ENCODE data around the gene ZNF444.
"Not testable (repeated sequence)": the region's sequence is repeated elsewhere in the genome, so short reads cannot be mapped to it uniquely, and the experiment has no call there.

The ZNF444 gene

DNA sequence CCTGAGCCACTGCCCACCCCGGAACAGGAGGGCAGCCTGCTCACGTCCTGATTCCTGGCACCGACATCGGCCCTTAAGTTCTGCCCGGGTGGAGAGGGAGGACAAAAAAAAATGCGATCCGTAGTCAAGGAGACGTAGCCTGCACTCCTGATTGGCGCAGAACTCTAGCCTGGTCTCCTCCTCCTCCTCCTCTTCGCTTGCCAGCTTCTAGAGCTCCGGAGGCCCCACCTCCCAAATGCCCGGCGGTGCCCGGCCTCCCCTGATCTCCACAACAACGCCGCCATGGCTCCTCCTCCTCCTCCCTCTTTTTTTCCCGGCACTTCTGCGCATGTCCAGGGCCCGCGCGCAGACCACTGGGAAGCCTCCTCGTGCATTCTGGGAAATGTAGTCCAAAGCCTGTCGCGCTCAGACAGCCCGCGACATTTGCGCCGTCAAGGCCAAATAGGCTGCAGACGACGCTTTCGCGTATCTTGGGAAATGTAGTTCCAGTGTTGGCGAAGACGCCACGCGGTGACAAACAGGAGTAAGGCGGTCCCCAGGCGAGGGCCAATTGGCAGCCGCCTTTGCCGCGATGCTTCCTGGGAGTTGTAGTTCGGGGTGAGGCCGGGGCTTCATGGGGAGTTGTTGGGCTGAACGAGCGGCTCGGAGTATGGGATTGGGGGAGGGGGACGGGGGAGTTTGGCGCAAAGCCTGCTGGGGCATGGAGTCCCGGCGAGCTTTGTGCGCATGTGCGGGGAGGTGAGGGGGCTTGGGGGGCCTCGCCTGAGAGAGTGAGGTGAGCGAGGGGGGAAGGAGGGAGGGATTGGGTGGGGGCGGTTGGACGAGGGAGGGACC lies at the start of gene ZNF444:
Gene ZNF444 (plus strand): TSS at position 705 of the 834 bp plus-strand sequence. CDS start 5,625 bp downstream, outside the sequence.
- peak; percentile 98 to 99 for DNase-seq

DNA sequence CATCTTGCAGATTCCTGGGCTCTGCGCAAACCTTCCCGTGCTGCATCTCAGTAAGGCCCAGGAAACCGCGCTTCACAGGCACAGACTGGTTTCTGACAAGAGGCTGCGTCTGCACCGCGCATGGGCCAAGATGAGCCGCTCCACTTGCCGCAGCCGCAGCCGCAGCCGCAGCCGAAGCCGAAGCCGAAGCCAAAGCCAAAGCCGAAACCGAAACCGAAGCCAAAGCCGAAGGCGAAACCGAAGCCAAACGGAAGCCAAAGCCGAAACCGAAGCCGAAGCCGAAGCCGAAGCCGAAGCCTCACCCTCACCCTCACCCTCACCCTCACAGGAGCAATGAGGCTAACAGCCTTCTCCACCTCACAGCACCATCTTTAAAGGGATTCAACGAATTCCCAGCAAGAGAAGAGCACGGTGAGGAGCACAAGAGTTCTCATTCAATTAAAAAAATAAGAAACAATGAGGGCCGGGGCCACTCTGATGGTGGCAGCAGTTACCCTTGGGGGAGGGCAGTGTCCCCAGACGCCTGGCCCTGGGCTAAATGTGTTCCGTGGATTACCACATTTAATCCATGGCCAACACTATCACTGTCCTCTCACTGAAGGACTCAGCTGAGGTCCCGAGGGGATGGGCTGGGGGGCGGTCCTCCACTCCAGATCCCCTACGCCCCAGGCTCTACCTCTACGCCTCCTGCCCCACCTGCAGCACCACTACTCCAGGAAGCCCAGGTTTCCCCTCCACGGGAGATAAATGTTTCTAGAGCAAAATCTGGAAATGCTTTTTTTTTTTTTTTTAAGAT lies 49.1 kb upstream of the ZNF444 start:
- DNase-seq, result no peak

DNA sequence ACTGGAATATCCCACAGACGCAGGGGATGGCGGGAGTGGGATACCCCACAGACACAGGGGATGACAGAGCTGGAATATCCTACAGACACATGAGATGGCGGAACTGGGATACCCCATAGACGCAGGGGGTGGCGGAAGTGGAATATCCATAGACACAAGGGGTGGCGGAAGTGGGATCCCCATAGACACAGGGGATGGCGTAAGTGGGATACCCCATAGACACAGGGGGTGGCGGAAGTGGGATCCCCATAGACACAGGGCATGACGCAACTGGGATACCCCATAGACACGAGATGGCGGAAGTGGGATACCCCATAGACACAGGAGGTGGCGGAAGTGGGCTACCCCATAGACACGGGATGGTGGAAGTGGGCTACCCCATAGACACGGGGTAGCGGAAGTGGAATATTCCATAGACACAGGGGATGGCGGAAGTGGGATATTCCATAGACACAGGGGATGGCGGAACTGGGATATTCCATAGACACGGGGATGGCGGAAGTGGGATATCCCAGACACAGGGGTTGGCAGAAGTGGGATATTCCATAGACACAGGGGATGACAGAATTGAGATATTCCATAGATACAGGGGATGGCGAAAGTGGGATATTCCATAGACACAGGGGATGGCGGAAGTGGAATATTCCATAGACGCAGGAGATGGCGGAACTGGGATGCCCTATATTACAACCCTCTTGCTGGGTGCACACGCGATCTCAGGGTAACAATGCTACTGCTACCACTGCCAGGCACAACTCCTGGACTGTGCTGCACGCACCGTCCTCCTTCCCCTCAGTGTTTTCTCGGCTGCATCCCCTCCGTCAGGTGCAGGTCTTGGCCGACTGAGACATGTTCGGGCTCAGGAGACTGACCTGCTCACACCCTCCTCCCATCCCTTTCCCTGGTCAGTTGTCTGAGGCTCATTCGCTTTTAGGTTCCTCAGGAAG lies 48.1 kb upstream of the ZNF444 start:
- no peak for DNase-seq

DNA sequence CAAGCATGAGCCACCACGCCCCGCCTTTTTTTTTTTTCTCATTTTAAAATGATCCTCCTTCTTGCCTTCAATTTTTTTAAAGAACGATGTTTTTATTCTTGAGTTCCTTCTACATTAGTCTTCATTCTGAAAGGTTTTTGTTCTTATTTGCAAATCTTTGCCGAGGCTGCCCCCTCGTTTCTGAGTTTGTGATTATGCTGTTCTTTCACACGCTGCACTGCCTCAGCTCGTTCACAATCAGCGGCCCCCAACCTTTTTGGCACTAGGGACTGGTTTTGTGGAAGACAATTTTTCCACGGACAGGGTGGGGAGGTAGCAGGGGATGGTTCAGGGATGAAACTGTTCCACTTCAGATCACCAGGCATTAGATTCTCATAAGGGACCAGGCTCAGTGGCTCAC lies 46.6 kb upstream of the ZNF444 start:
- no peak for DNase-seq

DNA sequence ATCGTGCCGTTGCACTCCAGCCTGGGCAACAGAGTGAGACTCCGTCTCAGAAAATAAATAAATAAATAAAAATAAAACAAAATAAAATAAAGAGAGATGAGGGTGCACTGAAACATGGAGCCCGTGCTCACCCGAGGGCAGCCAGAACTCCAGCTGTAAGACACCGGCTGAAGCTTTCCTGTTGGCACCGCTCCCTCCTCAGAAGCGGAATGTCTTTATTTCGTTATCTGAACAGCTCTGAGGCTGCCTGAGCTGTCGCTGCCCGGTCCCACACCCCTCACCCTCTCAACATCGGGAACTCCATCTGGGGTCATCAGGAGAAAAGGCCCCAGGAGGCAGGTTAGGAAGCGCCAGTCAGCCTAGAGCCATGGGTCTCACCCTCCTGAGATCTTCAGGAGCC lies 44.4 kb upstream of the ZNF444 start:
- no peak for DNase-seq

DNA sequence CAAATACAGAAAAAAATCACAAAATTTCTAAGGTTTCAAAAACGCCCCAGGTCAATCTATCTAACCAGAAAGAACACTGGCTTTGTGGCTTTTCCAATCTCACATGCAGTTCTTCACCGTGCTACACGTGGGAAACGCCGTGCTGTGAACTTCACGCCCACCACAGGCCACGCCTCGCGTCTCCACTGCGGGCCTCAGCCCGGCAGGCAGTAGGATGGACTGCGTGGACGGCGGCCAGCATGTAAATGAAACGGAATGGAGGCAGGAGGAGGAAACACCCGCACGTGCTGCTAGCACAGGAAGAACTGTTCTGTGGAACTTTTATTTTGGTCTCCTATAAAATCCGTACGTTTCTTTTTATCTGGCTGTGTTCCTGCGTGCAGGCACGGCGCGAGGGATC lies 43.8 kb upstream of the ZNF444 start:
- DNase-seq, result no peak

DNA sequence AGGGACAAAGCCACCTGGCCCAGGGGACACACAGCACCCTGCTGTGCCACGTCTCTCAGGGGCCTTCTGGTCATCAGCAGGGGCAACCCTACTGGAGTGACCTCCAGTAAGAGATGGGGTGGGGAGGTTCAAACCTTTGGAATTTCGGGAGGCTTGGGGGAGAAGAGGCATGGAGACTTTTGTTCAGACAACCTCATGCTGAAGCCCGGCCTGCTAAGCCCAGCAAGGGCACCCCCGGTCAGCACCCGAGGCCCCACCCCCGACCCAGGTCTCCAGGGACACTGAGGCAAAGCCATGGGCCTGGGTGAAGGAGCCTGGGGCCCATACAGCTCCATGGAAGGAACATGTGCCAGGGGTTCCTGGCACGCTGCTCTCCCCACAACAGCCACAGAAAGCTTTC lies 43.3 kb upstream of the ZNF444 start:
- no peak for DNase-seq

GRCh38 chr19:56098237-56098636 lies 42.9 kb upstream of the ZNF444 start:
- DNase-seq, result not testable (repeated sequence)

DNA sequence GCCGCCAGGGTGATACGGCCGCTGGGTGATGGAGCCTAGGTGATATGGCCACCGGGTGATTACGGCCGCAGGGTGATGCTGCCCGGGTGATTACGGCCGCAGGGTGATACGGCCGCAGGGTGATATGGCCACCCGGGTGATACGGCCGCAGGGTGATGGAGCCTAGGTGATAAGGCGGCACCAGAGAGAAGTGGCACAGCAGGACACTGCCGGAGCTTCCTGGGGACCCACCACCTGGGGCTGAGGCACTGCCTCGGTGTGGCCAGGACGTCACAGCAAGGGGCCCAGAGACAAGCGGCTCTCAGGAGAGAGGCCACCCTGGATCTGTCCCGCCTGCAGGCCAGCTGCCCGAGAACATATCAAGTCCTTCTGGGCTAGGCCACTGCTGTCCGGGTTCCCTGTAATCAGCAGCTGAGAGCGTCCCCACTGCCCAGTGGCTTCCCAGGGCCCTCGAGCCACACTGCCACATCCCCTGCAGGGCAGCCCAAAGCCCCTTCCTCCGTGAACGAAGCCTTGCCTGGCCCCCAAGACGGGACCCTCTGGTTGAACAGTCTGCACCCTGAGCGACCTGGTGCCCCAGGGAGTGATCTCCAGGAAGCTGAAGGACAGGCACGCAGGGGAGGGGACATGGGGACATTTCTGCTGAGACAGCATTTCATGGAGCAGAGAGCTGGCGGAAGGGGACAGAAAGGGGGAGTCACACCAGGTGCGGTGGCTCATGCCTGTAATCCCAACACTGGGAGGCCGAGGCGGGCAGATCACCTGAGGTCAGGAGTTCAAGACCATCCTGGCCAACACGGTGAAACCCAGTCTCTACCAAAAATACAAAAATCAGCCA lies 42.1 kb upstream of the ZNF444 start:
- no peak for DNase-seq

DNA sequence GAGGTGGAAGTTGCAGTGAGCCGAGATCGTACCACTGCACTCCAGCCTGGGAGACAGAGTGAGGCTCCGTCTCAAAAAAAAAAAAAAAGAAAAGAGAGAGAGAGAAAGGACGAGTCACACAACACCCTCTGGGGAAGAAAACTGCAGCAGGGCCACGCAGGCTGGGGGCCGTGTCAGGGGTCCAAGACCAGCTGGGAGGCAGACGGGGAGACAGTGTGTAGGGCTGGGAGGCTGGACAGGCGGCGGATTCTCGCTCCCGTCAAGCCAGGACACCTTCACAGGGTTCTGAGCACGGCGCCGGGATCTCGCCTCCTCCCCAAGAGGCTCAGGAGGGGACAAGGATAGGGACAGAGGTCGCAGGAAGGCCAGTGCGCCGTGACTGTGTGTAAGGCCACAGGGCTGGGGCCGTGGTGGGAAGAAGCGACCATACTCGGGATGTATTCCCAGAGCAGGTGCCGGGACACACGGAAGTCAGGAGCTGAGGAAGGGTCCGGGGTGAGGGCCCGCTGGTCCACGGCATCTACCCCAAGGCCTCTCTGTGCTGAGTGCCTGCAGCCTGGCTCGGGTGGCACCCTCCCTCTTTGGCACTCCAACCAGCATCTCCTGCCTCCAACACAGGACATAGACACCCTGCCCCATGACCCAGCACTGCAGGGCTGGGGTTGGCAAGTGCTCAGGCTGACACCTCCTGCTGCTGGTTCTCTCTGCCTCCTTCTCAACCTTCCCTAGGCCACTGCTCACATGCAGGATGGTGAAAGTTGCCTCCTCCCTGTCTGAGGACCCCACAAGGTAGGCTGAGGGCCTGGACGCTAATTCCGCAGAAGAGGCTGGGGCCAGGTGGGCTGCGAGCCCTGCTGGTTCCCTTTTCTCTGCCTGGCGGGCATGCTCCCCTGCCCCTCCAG lies 41.2 kb upstream of the ZNF444 start:
- DNase-seq, result no peak

DNA sequence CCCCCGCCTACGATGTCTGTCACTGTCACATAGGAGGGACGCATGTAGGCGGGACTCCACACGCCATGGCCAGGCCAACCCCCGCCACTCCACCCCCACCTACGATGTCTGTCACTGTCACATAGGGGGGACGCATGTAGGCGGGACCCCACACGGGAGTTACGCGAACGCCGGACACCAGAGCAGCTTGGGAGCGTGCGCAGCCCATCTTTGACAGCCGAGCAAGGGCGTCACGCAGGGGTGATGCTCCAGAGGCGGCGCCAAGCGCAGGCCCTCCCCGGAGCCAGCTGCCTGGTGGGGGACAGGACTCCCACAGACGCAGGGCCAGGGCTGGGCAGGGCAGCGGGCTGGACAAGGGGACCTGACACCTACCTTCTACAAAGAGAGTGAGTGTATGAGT lies 40.0 kb upstream of the ZNF444 start:
- no peak for DNase-seq

- no peak for DNase-seq
These were observed 39.1 kb upstream of the ZNF444 start for GRCh38 chr19:56101746-56102535.

GRCh38 chr19:56103027-56103614 lies 38.0 kb upstream of the ZNF444 start:
- DNase-seq, result no peak

DNA sequence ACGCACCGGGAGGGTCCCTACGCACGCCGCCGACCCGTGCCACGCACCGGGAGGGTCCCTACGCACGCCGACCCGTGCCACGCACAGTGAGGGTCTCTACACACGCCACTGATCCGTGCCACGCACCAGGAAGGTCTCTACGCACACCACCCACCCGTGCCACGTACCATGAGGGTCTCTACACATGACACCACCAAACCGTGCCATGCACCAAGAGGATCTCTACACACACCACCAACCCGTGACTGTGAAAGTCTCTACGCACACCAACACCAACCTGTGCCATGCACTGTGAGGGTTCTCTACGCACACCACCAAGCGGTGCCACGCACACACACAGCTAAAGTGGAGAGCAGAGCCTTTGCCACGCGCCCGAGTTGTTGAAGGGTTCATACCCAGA lies 36.7 kb upstream of the ZNF444 start:
- no peak for DNase-seq

DNA sequence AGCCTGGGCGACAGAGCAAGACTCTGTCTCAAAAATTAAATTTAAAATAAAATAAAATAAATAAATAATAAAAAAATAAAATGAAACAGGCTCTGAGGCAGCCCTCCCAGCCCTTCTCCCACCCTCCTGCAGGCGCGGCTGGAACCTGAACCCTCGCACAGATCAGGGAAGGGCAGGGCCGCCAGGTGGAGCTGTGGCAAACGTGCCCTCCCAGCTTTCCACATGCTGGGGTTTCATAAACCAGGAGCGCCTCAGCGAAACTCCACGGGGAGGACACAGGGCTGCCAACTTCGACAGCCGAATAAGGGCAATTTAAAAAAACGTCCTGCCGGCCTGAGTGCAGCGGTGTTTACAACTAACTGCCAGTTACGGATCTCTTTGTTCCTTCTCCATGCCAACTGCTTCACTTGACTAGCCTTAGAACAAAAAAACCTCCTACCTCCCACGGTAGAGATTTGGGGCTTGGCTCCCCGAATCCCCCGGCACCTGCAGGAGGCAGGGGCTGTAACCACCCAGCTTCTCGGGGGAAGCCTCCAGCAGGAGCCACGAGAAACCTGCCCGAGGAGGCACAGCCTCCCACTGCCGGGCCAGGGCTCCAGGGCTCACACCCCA lies 35.9 kb upstream of the ZNF444 start:
- DNase-seq, result peak; percentile 51 to 59

DNA sequence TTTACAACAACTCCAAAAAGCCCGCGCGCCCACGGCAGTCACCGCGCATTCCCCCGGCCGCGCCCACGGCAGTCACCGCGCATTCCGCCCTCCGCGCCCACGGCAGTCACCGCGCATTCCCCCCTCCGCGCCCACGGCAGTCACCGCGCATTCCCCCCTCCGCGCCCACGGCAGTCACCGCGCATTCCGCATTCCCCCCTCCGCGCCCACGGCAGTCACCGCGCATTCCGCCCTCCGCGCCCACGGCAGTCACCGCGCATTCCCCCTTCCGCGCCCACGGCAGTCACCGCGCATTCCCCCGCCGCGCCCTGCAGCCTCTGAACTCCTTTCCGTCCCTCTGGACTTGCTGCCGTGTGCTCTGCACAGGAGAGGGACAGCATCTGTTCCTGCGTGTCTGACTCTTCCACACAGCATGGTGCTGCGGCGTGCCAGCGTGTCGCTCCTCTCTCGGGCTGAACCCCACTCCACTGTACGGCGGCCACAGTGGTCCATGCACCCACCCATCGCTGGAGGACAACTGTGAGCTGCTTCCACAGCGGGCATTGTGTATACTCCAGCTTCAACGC lies 35.2 kb upstream of the ZNF444 start:
- DNase-seq, result not testable (repeated sequence)

DNA sequence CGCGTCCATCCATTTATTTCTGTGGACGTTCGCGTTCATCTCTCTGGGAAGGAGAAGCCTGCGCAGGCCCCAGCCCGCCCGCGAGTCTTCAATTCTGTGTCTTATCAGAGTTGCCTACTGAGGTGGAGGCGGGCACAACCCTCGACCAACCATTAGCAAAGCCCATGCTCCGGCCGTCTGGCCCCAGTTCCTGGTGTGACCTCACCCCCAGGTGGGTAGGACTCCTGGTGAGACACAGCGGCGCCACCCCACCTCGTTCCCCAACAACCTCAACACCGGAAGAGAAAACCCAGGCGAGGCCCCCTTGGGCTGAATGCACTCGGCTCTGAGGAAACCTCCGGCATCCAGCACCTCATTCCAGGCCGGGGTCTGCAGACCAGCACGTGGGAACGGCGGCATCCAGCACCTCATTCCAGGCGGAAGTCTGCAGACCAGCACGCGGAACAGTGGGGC lies 34.7 kb upstream of the ZNF444 start:
- DNase-seq, result no peak

GRCh38 chr19:56106993-56107392 lies 34.1 kb upstream of the ZNF444 start:
- DNase-seq, result no peak

All from stimulated activated CD4-positive, alpha-beta T cell treated with anti-CD3 and anti-CD28 coated beads, Interleukin-2, amount 100 ng/mL, for 24 hours (primary cell).